ENCODE data around the gene FCN3. TPM values are rescaled to one million over a fixed set of nuclear protein-coding genes. Genes with fewer than 3 reads are reported as not detected.
"Not testable (repeated sequence)": the region's sequence is repeated elsewhere in the genome, so short reads cannot be mapped to it uniquely, and the experiment has no call there.

FCN3 gene
- polyA plus RNA-seq, 3 donors from 2014 or later = not detected

DNA sequence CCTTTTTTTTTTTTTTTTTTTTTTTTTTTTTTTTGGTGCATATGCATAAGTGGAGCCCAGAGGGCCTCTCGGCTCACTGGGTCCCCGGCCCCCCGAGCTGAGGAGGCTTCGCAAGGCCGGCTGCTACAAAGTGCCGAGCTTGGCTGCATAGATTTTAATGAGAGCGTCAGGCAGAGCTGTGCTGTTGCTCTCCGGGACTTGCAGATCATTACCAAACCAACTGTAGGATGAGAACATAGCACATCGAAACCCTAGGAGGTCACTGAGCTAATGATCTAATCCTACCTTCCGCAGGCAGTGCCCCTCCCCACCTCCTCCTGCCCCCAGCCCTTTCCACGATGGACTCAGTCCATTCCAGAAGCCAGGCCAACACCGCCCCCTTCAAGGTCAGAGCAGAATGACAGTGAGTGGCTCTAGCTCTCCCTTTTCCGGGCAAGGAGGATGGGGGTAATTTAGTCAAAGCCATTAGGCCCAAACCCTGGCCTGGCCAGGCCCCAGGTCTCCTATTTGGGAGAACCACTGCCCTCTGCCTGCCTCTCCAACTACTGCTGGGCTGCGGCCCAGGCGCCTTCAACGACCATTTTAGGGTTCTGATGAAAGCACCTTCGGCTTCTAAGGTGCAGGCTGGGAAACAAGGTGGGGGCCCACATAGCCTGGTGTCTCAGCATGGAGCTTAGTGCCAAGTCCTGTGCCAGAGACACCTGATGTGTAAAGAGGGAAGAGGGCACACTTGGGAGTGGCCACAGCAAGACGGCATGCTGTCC, 31.2 kb upstream of the FCN3 start:
- H3K9me3 Mint-ChIP-seq = not testable (repeated sequence)

DNA sequence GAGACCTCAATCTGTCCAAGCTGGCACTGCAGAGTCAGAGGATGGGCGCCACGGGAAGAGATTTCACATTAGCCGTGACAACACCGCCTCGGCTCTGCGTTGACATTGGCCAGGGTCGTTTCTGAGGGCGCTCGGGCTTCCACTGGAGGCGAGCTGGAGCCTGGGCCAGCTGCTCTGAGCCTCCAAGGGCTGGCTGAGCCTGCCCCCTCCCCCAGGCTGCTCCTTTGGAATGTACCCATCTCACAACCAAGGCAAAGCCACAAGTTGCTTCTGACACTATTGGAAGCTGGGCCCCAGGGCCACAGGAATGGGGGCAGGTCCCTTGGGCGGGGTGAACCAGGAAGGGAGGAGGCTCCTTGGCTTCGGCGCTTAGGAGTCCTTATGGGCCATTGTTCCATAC, 30.4 kb upstream of the FCN3 start:
- Mint-ChIP-seq H3K27ac (peak overlapping the region in 2 of 6 donors; percentile 95 to 97), H3K36me3 (peaks cover 0 to 18% (median 3%) of the 10 kb centered on the region in 3 donors), H3K4me1 (peaks cover 34 to 39% of the 10 kb centered on the region in 2 donors), H3K4me3 (no peak overlapping the region), H3K9me3 (no peaks in the 10 kb centered on the region), H3K27me3 (ENCODE audit: low read depth in 3 of 3) (peaks cover 0 to 10% (median 3%) of the 10 kb centered on the region in 3 donors)
- DNase-seq = no peak

More for the DNA sequence above, 31.2 kb upstream of the FCN3 start:
- H3K36me3 Mint-ChIP-seq = peaks cover under 1 to 25% (median 6%) of the 10 kb centered on the region in 3 donors
- not testable (repeated sequence) for H3K4me3 Mint-ChIP-seq; DNase-seq; H3K27me3 Mint-ChIP-seq (ENCODE audit: low read depth in 3 of 3)
- H3K27ac Mint-ChIP-seq = peak overlapping the region in 5 of 6 donors; percentile 10 to 55 (median 32)
- H3K4me1 Mint-ChIP-seq = peaks cover 32 to 35% of the 10 kb centered on the region in 2 donors

DNA sequence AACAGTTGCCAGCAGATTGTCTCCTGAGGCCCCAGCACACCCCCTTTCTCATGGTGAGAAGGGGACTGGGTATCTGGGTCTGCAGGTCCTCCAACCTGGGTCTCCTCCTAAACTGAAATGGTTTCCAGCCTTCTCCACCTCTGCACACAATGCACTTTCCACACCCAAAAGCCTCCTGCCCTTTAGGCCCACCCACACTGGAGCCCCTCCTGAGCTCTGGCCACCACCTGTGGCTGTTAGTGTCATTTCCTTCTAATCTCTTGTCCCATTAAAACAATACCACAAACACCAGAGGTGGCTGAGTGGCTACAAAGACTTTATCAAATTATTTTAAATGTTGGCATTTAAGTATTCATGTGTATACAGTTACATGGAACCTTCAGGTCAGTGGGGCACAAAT, 29.3 kb upstream of the FCN3 start:
- Mint-ChIP-seq H3K27me3 (ENCODE audit: low read depth in 3 of 3) (peaks cover 3 to 8% (median 6%) of the 10 kb centered on the region in 3 donors), H3K4me3 (peak overlapping the region; percentile 68 to 82 (median 78)), H3K9me3 (no peaks in the 10 kb centered on the region), H3K27ac (peak overlapping the region; percentile 90 to 97 (median 96)), H3K36me3 (peaks cover 0 to 17% (median 3%) of the 10 kb centered on the region in 3 donors), H3K4me1 (peaks cover 34 to 39% of the 10 kb centered on the region in 2 donors)
- peak in 2 of 3 donors; percentile 22 to 27 for DNase-seq

DNA sequence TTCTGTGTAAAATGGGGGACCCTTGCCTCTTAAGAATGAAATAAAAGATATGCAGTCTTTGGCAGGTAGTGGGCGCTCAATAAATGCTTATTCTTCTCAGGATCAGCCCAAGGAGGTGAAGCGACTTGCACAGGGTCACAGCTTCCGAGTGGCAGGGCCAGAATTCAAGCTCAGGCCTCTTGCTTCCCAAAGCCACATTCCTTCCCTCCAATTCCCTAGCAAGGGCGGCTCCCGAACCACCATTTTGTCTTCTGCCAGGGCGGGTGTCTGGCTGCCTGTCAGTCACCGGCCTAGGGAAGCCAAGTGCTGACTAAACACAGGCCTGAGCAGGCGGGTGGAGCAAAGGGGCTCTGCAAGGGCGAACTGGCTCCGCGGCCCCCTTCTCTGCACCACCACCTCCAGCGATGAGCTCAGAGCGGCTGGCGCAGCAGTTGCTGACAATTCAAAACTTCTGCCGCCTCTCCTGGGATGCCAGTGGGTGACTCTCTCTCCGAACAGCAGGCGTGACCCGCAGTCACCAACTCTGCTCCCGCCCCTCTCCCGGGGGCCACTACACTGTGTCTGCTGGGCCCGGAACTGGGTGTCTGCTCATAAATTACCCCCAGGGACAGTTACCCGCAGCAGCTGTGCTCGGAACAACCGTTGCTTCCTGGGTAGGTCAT, 28.6 kb upstream of the FCN3 start:
- DNase-seq = peak; percentile 71 to 76 (median 73)
- H3K4me3 Mint-ChIP-seq = peak overlapping the region; percentile 68 to 82 (median 78)
- H3K4me1 Mint-ChIP-seq = peaks cover 34 to 39% of the 10 kb centered on the region in 2 donors
- H3K27ac Mint-ChIP-seq = peak overlapping the region; percentile 90 to 97 (median 96)
- no peaks in the 10 kb centered on the region for H3K9me3 Mint-ChIP-seq
- H3K27me3 Mint-ChIP-seq (ENCODE audit: low read depth in 3 of 3) = peaks cover 3 to 9% (median 8%) of the 10 kb centered on the region in 3 donors
- peaks cover 0 to 11% (median 3%) of the 10 kb centered on the region in 3 donors for H3K36me3 Mint-ChIP-seq

DNA sequence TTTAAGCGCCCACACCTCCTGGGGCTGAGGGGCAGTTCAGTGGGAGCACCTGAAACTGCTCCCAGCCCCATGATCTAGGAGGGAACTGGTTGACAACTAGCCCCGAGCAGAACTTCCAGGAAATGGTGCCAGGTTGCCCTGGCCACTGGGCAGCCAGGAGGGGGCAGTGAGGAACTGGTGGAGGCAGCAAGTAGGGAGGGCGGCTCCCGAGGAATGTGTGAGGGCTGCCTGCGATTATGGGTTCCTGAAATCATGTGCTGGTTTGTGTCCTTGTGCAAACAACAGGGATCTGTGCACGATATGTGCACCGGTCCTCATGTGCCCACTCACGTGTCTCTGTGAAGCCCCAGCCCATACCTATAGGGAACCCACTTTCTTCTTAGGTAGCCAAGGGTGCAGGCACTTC, 27.7 kb upstream of the FCN3 start:
- Mint-ChIP-seq H3K36me3 (peaks cover 0 to 5% (median 2%) of the 10 kb centered on the region in 3 donors), H3K9me3 (no peaks in the 10 kb centered on the region), H3K27ac (peak overlapping the region; percentile 90 to 97 (median 96)), H3K27me3 (ENCODE audit: low read depth in 3 of 3) (peaks cover 3 to 12% (median 11%) of the 10 kb centered on the region in 3 donors), H3K4me3 (peak overlapping the region; percentile 21 to 82 (median 78)), H3K4me1 (peaks cover 34 to 39% of the 10 kb centered on the region in 2 donors)
- DNase-seq = no peak

DNA sequence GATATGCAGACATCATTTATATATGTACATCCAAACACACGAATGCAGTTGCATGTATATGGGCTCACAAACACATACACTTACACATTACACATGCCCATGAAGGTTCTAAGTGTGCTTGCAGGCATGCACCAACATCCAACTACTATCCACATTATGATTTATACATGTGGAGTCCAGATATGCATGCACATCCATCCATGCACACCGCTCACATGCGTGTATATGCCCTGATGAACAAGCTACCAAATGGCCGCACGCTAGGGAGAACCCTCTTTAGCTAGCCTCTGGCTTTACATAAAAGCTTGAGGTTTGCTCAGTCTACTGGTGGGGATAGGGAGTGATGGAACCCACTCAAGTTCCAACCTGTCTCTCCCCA, 26.3 kb upstream of the FCN3 start:
- Mint-ChIP-seq H3K4me3 (no peak overlapping the region), H3K36me3 (no peaks in the 10 kb centered on the region), H3K9me3 (no peaks in the 10 kb centered on the region), H3K27me3 (ENCODE audit: low read depth in 3 of 3) (peaks cover 3 to 13% (median 11%) of the 10 kb centered on the region in 3 donors), H3K27ac (peak overlapping the region in 1 of 6 donors; percentile 72), H3K4me1 (peaks cover 34 to 39% of the 10 kb centered on the region in 2 donors)
- no peak for DNase-seq

DNA sequence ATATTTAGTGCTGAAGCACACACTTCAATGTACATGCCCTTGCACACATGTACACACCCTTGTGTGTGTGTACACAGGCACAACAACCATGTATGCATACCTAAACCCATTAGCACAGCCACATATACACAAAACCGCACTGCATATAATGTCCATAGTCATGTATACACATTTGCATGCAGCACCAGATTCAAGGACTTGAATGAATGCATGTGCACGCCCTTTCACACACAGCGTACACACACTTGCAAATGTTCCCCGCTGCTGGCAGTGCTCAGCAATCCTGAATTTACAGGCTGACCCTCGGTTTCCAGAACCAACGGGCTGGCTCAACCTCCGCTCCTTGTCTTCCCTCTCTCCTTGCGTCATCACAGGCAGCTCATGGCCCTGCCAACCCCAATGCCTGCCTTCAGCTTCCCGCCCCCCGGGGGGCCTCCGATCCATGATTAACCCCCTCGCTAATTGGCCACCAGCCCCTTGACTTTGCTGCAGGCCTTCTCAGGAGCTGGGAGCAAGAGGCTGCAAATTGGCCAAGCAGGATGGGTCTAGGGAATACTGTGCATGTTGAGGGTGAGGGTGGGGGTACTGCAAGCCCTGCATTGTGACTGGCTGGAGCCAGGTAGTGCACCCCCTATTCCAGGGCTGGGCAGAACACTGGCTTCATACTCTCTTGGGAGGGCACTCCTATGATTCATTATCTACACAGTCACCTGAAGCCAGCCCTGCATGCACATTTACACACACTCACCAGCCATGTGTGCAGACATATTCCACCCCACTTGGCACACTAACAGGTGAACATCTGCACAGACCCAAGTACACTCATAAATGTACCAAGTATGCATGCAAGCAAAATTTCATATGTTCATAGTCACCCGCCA, 25.7 kb upstream of the FCN3 start:
- Mint-ChIP-seq H3K9me3 (no peaks in the 10 kb centered on the region), H3K27ac (peak overlapping the region in 1 of 6 donors; percentile 72), H3K27me3 (ENCODE audit: low read depth in 3 of 3) (peaks cover 3 to 13% (median 11%) of the 10 kb centered on the region in 3 donors), H3K4me1 (peaks cover 34 to 39% of the 10 kb centered on the region in 2 donors), H3K36me3 (no peaks in the 10 kb centered on the region), H3K4me3 (no peak overlapping the region)
- no peak for DNase-seq

DNA sequence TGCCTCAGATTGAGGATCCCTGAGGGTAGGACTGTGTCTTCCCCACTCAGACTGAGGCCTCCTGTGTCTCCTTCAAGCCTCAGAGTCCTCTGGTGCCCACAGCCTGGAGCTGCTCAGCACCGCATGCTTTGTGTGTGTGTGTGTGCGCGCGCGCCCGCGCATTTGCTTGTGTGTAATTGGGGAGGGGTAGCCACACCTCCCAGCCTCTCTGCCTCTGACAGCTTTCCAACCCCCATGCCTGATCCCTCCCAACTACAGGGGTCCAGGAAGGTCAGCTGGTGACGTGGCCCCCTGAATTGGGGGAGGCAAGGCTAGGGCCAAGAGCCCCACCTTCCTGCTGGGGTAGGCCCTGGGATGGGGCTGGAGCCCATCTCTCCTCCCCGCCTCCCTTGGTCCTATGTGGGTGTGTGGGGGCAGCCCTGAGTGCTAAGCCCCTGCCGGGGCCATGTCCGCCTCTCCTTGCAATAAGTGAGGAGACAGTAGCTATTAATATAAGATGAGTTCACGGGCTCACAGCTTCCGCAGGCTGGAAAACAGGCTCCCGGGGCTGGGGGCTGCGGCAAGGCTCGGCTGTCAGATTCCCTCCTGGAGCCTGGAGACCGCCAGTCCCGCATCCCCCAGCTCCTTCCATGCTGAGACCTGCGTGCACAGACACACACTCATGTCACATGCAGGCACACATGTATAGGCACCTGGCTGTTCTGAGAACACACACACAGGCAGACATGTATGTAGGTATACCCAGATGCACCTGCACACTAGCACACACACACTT, 24.8 kb upstream of the FCN3 start:
- Mint-ChIP-seq H3K9me3 (no peaks in the 10 kb centered on the region), H3K4me1 (peaks cover 37% of the 10 kb centered on the region in 2 donors), H3K27ac (no peak overlapping the region), H3K4me3 (no peak overlapping the region), H3K27me3 (ENCODE audit: low read depth in 3 of 3) (peaks cover 5 to 17% (median 13%) of the 10 kb centered on the region in 3 donors), H3K36me3 (no peaks in the 10 kb centered on the region)
- no peak for DNase-seq

DNA sequence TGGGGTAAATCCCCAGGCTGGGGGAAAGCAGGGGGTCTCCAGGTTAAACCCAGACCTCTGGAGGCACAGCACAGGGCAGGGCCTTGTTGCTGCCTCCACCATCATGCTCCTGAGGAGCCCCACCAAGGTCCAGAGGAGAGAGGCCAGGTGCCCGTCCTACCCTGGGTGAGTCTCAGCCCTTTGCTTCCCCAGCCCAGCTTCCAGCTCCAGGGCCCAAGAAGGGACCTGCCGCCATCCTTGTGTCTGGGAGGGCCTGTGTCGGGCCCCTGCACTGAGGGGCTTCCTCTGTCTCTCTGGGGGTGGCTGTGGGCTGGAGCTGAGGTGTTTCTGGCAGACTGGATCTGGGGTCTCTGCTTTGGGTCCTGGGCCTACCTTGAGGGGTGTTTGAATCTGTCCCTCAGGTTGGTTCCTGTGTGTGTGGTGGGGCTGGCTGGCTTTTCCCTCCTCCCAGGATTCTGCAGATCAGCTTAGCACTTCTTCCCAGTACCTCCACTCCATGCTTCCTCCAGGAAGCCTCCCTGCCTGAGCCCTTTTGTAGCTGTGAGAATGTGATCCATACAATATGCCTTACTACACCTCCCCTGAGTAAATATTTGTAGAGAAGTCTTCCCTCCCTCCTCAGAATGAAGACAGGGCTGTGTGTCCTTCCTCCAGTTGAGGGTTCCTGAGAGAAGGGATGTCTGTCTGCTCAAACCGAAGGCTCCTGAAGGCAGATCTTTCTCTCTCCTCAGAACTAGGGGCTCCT, 24.0 kb upstream of the FCN3 start:
- DNase-seq = no peak
- H3K4me1 Mint-ChIP-seq = peaks cover 28 to 29% of the 10 kb centered on the region in 2 donors
- H3K27ac Mint-ChIP-seq = peak overlapping the region in 3 of 6 donors; percentile 52 to 75 (median 71)
- no peak overlapping the region for H3K4me3 Mint-ChIP-seq
- H3K27me3 Mint-ChIP-seq (ENCODE audit: low read depth in 3 of 3) = peaks cover 2 to 22% (median 11%) of the 10 kb centered on the region in 3 donors
- H3K9me3 Mint-ChIP-seq = no peaks in the 10 kb centered on the region
- no peaks in the 10 kb centered on the region for H3K36me3 Mint-ChIP-seq

DNA sequence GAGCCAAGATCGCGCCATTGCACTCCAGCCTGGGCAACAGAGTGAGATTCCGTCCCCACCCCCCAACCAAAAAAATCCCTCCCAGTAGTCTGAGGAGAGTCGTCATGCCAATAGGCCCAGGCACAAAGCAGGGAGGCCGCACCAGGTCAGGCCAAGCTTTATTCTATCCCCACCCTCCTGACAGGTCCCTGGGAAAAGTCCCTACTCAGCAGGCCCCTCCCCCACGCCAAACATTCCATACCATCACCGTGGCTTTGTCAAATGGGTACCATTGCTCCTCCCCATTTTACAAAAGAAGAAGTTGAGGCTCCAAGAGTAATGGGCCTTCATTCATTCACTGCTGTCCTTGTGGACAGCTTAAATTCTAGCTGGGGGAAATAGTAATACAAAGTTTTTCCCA, 23.1 kb upstream of the FCN3 start:
- Mint-ChIP-seq H3K4me3 (no peak overlapping the region), H3K9me3 (no peaks in the 10 kb centered on the region), H3K27ac (peak overlapping the region in 2 of 6 donors; percentile 7 to 40), H3K4me1 (peaks cover 21 to 22% of the 10 kb centered on the region in 2 donors), H3K27me3 (ENCODE audit: low read depth in 3 of 3) (peaks cover 2 to 22% (median 8%) of the 10 kb centered on the region in 3 donors), H3K36me3 (no peaks in the 10 kb centered on the region)
- no peak for DNase-seq

DNA sequence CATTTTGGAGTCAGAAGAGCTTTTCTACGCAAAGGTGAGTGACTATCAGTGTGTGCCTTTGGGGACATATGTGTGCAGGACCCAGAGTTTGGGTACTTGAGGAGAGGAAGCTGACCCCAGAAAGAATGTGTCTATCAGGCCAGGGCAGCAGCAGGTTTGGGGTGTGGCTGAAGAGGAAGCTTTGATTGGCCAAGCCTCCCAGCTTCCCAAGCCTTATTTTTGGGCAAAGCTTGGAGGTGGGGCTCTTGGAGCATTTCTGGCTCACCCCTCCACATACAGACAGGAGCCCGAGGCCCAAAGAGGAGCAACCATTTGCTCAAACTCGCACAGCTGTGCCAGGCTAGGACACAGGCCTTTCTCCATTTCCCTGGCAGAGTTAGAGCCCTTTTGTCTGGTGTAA, 22.5 kb upstream of the FCN3 start:
- Mint-ChIP-seq H3K9me3 (no peaks in the 10 kb centered on the region), H3K4me1 (peaks cover 17 to 18% of the 10 kb centered on the region in 2 donors), H3K4me3 (no peak overlapping the region), H3K36me3 (no peaks in the 10 kb centered on the region), H3K27ac (no peak overlapping the region), H3K27me3 (ENCODE audit: low read depth in 3 of 3) (peaks cover 2 to 24% (median 9%) of the 10 kb centered on the region in 3 donors)
- DNase-seq = no peak

DNA sequence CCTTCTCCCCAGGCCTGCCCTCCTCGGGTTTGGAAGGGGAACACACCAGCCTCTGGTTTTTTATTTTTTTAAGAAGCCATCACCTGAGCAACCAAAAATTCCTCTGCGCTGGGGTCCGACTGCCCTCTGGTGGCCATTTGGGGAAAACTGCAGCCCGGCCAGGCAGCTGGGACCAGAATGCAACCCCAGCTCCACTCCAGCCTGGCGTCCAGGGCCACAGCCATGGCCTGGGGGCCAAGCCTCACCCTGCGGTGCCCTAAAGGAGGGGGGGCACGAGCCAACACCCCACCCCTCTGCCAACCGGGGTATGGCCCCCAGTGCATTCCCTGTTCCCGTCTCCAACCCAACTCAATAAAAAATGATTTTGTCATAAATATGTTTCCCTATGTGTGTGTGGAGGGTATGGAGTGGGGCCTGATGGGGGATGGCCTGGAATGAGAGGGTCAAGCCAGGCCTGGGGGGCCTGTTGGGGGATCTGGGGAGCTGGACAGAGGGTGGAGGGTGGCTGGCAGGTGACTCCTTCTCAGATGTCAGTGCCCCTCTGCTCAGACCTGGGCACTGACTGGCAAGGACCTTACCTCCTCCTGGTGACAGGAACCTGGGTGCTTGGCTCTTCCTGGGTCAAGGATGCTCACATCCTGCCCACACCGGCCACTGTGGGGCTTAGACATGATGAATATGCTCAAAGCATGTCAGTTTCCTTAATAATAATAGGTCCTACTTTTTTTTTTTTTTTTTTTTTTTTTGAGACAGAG, 21.0 kb upstream of the FCN3 start:
- H3K27me3 Mint-ChIP-seq (ENCODE audit: low read depth in 3 of 3) = peaks cover 4 to 35% (median 13%) of the 10 kb centered on the region in 3 donors
- no peak overlapping the region for H3K4me3 Mint-ChIP-seq
- peaks cover 12 to 16% of the 10 kb centered on the region in 2 donors for H3K4me1 Mint-ChIP-seq
- H3K36me3 Mint-ChIP-seq = no peaks in the 10 kb centered on the region
- H3K27ac Mint-ChIP-seq = no peak overlapping the region
- peak; percentile 76 to 80 (median 78) for DNase-seq
- no peaks in the 10 kb centered on the region for H3K9me3 Mint-ChIP-seq
